ENCODE results near the gene DPYSL3.

DNA sequence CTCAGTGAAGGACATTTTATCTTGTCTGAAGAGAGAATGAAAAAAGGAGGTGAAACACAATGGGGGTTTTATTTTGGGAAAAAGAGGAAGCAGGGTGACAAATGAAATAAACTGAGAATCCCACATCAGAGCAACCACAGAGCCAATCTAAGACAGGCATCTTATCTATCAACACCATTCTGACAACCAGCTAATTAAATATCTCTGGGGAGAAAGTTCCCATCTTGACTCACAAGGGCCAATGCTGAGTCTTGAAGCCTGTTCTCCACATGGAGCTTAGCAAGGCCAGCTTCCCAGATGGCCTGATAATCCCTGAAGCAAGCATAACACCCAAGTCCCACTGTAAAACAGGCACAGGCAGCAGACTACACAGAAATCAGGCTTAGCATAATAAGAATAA is 30.4 kb downstream of the DPYSL3 start:
- TF ChIP-seq CEBPB (IDR thresholded peaks at IDR 0.05; ENCODE audit: low read depth) (no peak), POLR2A (IDR thresholded peaks at IDR 0.05; ENCODE audit: borderline replicate concordance, extremely low read depth, insufficient read depth, insufficient read length) (no peak), EZH2phosphoT487 (IDR thresholded peaks at IDR 0.05; ENCODE audit: borderline replicate concordance) (no peak), RAD21 (IDR thresholded peaks at IDR 0.05; ENCODE audit: low read depth) (no peak), ZNF274 (IDR thresholded peaks at IDR 0.05; ENCODE audit: low read depth, low read length) (no peak), SIN3A (IDR thresholded peaks at IDR 0.05; ENCODE audit: low read depth) (no peak), ZFX (IDR thresholded peaks at IDR 0.05) (no peak), POLR2AphosphoS5 (IDR thresholded peaks at IDR 0.05; ENCODE audit: low read depth, low read length) (no peak), SRF (IDR thresholded peaks at IDR 0.05; ENCODE audit: low read depth) (no peak), JUND (IDR thresholded peaks at IDR 0.05) (no peak)
- TF ChIP-seq, protein P1, sequence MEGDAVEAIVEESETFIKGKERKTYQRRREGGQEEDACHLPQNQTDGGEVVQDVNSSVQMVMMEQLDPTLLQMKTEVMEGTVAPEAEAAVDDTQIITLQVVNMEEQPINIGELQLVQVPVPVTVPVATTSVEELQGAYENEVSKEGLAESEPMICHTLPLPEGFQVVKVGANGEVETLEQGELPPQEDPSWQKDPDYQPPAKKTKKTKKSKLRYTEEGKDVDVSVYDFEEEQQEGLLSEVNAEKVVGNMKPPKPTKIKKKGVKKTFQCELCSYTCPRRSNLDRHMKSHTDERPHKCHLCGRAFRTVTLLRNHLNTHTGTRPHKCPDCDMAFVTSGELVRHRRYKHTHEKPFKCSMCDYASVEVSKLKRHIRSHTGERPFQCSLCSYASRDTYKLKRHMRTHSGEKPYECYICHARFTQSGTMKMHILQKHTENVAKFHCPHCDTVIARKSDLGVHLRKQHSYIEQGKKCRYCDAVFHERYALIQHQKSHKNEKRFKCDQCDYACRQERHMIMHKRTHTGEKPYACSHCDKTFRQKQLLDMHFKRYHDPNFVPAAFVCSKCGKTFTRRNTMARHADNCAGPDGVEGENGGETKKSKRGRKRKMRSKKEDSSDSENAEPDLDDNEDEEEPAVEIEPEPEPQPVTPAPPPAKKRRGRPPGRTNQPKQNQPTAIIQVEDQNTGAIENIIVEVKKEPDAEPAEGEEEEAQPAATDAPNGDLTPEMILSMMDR (IDR thresholded peaks at IDR 0.05 in 2 of 3, conservative IDR thresholded peaks at IDR 0.05 in 1 of 3; ENCODE audit: borderline replicate concordance in 1 of 3, insufficient read depth in 1 of 3, low read depth in 2 of 3, low read length in 2 of 3) = no peak
- TF ChIP-seq, protein P2, sequence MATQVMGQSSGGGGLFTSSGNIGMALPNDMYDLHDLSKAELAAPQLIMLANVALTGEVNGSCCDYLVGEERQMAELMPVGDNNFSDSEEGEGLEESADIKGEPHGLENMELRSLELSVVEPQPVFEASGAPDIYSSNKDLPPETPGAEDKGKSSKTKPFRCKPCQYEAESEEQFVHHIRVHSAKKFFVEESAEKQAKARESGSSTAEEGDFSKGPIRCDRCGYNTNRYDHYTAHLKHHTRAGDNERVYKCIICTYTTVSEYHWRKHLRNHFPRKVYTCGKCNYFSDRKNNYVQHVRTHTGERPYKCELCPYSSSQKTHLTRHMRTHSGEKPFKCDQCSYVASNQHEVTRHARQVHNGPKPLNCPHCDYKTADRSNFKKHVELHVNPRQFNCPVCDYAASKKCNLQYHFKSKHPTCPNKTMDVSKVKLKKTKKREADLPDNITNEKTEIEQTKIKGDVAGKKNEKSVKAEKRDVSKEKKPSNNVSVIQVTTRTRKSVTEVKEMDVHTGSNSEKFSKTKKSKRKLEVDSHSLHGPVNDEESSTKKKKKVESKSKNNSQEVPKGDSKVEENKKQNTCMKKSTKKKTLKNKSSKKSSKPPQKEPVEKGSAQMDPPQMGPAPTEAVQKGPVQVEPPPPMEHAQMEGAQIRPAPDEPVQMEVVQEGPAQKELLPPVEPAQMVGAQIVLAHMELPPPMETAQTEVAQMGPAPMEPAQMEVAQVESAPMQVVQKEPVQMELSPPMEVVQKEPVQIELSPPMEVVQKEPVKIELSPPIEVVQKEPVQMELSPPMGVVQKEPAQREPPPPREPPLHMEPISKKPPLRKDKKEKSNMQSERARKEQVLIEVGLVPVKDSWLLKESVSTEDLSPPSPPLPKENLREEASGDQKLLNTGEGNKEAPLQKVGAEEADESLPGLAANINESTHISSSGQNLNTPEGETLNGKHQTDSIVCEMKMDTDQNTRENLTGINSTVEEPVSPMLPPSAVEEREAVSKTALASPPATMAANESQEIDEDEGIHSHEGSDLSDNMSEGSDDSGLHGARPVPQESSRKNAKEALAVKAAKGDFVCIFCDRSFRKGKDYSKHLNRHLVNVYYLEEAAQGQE (IDR thresholded peaks at IDR 0.05; ENCODE audit: low read depth) = no peak
- TF ChIP-seq, protein P3, sequence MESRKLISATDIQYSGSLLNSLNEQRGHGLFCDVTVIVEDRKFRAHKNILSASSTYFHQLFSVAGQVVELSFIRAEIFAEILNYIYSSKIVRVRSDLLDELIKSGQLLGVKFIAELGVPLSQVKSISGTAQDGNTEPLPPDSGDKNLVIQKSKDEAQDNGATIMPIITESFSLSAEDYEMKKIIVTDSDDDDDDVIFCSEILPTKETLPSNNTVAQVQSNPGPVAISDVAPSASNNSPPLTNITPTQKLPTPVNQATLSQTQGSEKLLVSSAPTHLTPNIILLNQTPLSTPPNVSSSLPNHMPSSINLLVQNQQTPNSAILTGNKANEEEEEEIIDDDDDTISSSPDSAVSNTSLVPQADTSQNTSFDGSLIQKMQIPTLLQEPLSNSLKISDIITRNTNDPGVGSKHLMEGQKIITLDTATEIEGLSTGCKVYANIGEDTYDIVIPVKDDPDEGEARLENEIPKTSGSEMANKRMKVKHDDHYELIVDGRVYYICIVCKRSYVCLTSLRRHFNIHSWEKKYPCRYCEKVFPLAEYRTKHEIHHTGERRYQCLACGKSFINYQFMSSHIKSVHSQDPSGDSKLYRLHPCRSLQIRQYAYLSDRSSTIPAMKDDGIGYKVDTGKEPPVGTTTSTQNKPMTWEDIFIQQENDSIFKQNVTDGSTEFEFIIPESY (IDR thresholded peaks at IDR 0.05; ENCODE audit: extremely low read depth, insufficient replicate concordance, low read length) = no peak
